ENCODE data around the gene PPT1.

DNA sequence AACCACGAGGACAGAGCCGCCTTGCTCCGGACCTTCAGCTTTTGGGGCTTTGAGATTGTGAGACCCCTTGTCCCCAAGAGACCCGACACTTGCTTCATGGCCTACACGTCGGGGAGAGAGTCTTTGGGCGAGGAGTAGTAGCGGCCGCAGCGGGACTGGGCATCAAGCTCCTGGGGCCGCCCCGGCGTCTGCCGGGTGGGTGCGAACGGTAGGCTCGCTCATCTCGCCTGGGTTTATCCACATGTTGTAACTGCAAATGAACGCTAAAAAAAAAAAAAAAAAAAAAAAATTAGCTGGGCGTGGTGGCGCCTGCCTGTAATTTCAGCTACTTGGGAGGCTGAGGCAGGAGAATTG, 36.2 kb upstream of the PPT1 start:
- TF ChIP-seq, protein P1, sequence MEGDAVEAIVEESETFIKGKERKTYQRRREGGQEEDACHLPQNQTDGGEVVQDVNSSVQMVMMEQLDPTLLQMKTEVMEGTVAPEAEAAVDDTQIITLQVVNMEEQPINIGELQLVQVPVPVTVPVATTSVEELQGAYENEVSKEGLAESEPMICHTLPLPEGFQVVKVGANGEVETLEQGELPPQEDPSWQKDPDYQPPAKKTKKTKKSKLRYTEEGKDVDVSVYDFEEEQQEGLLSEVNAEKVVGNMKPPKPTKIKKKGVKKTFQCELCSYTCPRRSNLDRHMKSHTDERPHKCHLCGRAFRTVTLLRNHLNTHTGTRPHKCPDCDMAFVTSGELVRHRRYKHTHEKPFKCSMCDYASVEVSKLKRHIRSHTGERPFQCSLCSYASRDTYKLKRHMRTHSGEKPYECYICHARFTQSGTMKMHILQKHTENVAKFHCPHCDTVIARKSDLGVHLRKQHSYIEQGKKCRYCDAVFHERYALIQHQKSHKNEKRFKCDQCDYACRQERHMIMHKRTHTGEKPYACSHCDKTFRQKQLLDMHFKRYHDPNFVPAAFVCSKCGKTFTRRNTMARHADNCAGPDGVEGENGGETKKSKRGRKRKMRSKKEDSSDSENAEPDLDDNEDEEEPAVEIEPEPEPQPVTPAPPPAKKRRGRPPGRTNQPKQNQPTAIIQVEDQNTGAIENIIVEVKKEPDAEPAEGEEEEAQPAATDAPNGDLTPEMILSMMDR (tag by site-specific recombination; IDR thresholded peaks at IDR 0.05) = no peak
- TF ChIP-seq ZNF133 (tag by site-specific recombination; IDR thresholded peaks at IDR 0.05) (no peak), ZNF324 (tag by site-specific recombination; IDR thresholded peaks at IDR 0.05) (no peak), ZNF114 (tag by site-specific recombination; IDR thresholded peaks at IDR 0.05) (no peak)
